ENCODE data around the gene UVRAG. TPM values are rescaled to one million over a fixed set of nuclear protein-coding genes. Genes with fewer than 3 reads are reported as not detected.

The UVRAG gene
- total and polyA plus RNA-seq, 4 donors = 4.4 to 15.1 (median 10.0) TPM

- peaks cover 0 to 3% (median 1%) of the 10 kb centered on the region in 4 donors for H3K4me1 ChIP-seq (ENCODE audit: control insufficient read depth in 4 of 4, insufficient read depth in 4 of 4, low read length in 3 of 4)
- no peak for DNase-seq (ENCODE audit: low spot score)
- H3K9ac ChIP-seq (ENCODE audit: low read depth in 1 of 2, low read length in 2 of 2) = no peak overlapping the region
- 87% methylated on average over 12 of the region's 12 CpGs for WGBS
- peaks cover 2 to 36% (median 14%) of the 10 kb centered on the region in 4 donors for H3K36me3 ChIP-seq (ENCODE audit: control insufficient read depth in 4 of 4, insufficient read depth in 3 of 4, low read depth in 1 of 4, low read length in 3 of 4)
- no peaks in the 10 kb centered on the region for H3K9me3 ChIP-seq (ENCODE audit: control insufficient read depth in 4 of 4, low read length in 3 of 4)
- no peak overlapping the region for H3K4me3 ChIP-seq (ENCODE audit: low read depth in 1 of 3, low read length in 3 of 3)
- H3K27me3 ChIP-seq (ENCODE audit: control insufficient read depth in 4 of 4, insufficient read depth in 4 of 4, low read length in 3 of 4) = no peaks in the 10 kb centered on the region
- no peak overlapping the region for H3K27ac ChIP-seq (ENCODE audit: low read depth in 1 of 2, low read length in 2 of 2)
- TF ChIP-seq EGR1 (IDR thresholded peaks at IDR 0.05; ENCODE audit: low read depth in 2 of 2) (no peak), FOXA1 (IDR thresholded peaks at IDR 0.05) (no peak), FOXA2 (IDR thresholded peaks at IDR 0.05) (no peak), ATF3 (IDR thresholded peaks at IDR 0.05) (no peak), RXRA (IDR thresholded peaks at IDR 0.05) (no peak), TAF1 (conservative IDR thresholded peaks at IDR 0.05) (no peak), NR2F2 (IDR thresholded peaks at IDR 0.05) (no peak), YY1 (IDR thresholded peaks at IDR 0.05) (no peak), SP1 (IDR thresholded peaks at IDR 0.05) (no peak), HNF4G (IDR thresholded peaks at IDR 0.05) (no peak), REST (IDR thresholded peaks at IDR 0.05) (no peak), GABPA (IDR thresholded peaks at IDR 0.05 in 1 of 2, conservative IDR thresholded peaks at IDR 0.05 in 1 of 2) (no peak), JUND (IDR thresholded peaks at IDR 0.05) (no peak), CTCF (IDR thresholded peaks at IDR 0.05; ENCODE audit: low read depth, low read length, missing input control) (no peak), HNF4A (conservative IDR thresholded peaks at IDR 0.05) (no peak), RAD21 (IDR thresholded peaks at IDR 0.05) (no peak), MAX (IDR thresholded peaks at IDR 0.05) (no peak), ZBTB33 (IDR thresholded peaks at IDR 0.05) (no peak)
These were observed 12.7 kb upstream of the UVRAG start for GRCh38 chr11:75802021-75802912.
